PC-9 (cell line): ENCODE results near the gene ELP4. TPM values are rescaled to one million over a fixed set of nuclear protein-coding genes. Genes with fewer than 3 reads are reported as not detected.

Source experiments
- BruUV-seq: library from RNA; stranded (reverse); fragments of 400-500 nt; replicated peaks from 2 replicates; lab custom pipeline; 2021; lab: Mats Ljungman, UMichigan
- CTCF ChIA-PET: fragments of 300-600 bp; sonication (Branson Sonifier 250); formaldehyde crosslinking; loops from one replicate; lab custom pipeline; 2022; ENCODE audit warnings: antibody characterized with exemption; lab: Charles Lee
- POLR2A ChIA-PET: fragments of 300-600 bp; sonication (Branson Sonifier 250); formaldehyde crosslinking; loops from one replicate; lab custom pipeline; 2022; ENCODE audit warnings: antibody characterized with exemption; ENCODE audit not compliant: unreplicated experiment; lab: Charles Lee
- DNase-seq, 2 experiments: peaks; one replicate each; pipeline versions ENCODE4 v3.0.0 to v3.0.0-alpha.2; 2015 to 2022; ENCODE audit warnings: mixed read lengths in 1 of 2
- H2AFZ ChIP-seq: fragments of 200-600 bp; sonication (generic); 2 replicates; pipeline ENCODE4 v1.8.1; 2017; ENCODE audit warnings: antibody characterized with exemption
- H3F3A ChIP-seq: fragments of 200-600 bp; sonication (generic); 2 replicates; pipeline ENCODE4 v1.8.1; 2017; ENCODE audit warnings: antibody characterized with exemption, mild to moderate bottlenecking, low read depth; ENCODE audit not compliant: insufficient read depth
- H3K27ac ChIP-seq: fragments of 200-600 bp; sonication (generic); 2 replicates; pipeline ENCODE4 v1.6.1; 2016; ENCODE audit warnings: mixed run types
- H3K27me3 ChIP-seq: fragments of 200-600 bp; sonication (generic); 2 replicates; pipeline ENCODE4 v1.6.1; 2016; ENCODE audit warnings: low read depth, mixed run types; ENCODE audit not compliant: insufficient read depth
- H3K36me3 ChIP-seq: fragments of 200-600 bp; sonication (generic); 2 replicates; pipeline ENCODE4 v1.6.1; 2016; ENCODE audit warnings: low read depth, mixed run types
- H3K4me1 ChIP-seq: fragments of 200-600 bp; sonication (generic); replicated peaks from 2 replicates; pipeline ENCODE4 v1.6.1; 2016; ENCODE audit warnings: mixed run types; ENCODE audit not compliant: insufficient read depth
- H3K4me2 ChIP-seq: fragments of 200-600 bp; sonication (generic); 2 replicates; pipeline ENCODE4 v1.6.1; 2017; ENCODE audit warnings: mixed run types
- H3K4me3 ChIP-seq: fragments of 200-600 bp; sonication (generic); 2 replicates; pipeline ENCODE4 v1.6.1; 2016; ENCODE audit warnings: mixed run types
- H3K79me2 ChIP-seq: fragments of 200-600 bp; sonication (generic); 2 replicates; pipeline ENCODE4 v1.6.1; 2017; ENCODE audit warnings: low read depth, mixed run types
- H3K9me2 ChIP-seq: fragments of 200-600 bp; sonication (generic); 2 replicates; pipeline ENCODE4 v1.8.1; 2017; ENCODE audit warnings: mild to moderate bottlenecking; ENCODE audit not compliant: insufficient read depth
- H3K9me3 ChIP-seq: fragments of 200-600 bp; sonication (generic); 2 replicates; pipeline ENCODE4 v1.8.1; 2016; ENCODE audit warnings: low read depth; ENCODE audit not compliant: insufficient read depth
- H4K20me1 ChIP-seq: fragments of 200-600 bp; sonication (generic); 2 replicates; pipeline ENCODE4 v1.8.1; 2017; ENCODE audit not compliant: insufficient read depth
- CTCF ChIP-seq: fragments of 200-600 bp; sonication (generic); conservative IDR thresholded peaks from 2 replicates; pipeline ENCODE4 v1.6.1; 2017; ENCODE audit warnings: mixed run types, antibody characterized with exemption, mild to moderate bottlenecking, moderate library complexity
- EZH2 ChIP-seq: fragments of 200-600 bp; sonication (generic); IDR thresholded peaks from 2 replicates; pipeline ENCODE4 v1.8.0; 2017; ENCODE audit warnings: antibody characterized with exemption, low read depth
- intact Hi-C: fragments of 100-400 bp; cut with micrococcal nuclease; formaldehyde crosslinking; loops from one replicate; pipeline ENCODE4 v1.10.0; 2022; ENCODE audit not compliant: unreplicated experiment
- total RNA-seq: library from RNA; stranded (reverse); gene quantifications from 2 replicates; pipeline ENCODE4 v1.2.3, GENCODE V29; 2021

ELP4 gene
- total RNA-seq, 1 experiment from 2014 or later = 20.5 TPM

- BruUV-seq = no TSS peak
- Histone ChIP-seq H3K27ac (no peak overlapping the region), H4K20me1 (no peaks in the 10 kb centered on the region), H2AFZ (no peak overlapping the region), H3K27me3 (no peaks in the 10 kb centered on the region), H3F3A (peaks cover 9% of the 10 kb centered on the region; the same call in 1 of the 2 replicates), H3K4me1 (peaks cover 16% of the 10 kb centered on the region), H3K9me2 (no peaks in the 10 kb centered on the region), H3K36me3 (no peaks in the 10 kb centered on the region), H3K4me2 (no peak overlapping the region), H3K4me3 (no peak overlapping the region), H3K9me3 (no peaks in the 10 kb centered on the region), H3K79me2 (no peaks in the 10 kb centered on the region)
- intact Hi-C loops = no loop called here
- ChIA-PET CTCF (no interaction called here), POLR2A (no interaction called here)
- no peak for DNase-seq
- TF ChIP-seq CTCF (no peak), EZH2 (no peak)
Observed at GRCh38 chr11:31816468-31817053, 307.0 kb downstream of the ELP4 start.

GRCh38 chr11:31817054-31817620 is 307.6 kb downstream of the ELP4 start:
- DNase-seq = no peak
- H3K27me3 ChIP-seq = no peaks in the 10 kb centered on the region
- H4K20me1 ChIP-seq = no peaks in the 10 kb centered on the region
- no peaks in the 10 kb centered on the region for H3K9me2 ChIP-seq
- no peaks in the 10 kb centered on the region for H3K36me3 ChIP-seq
- CTCF ChIA-PET = no interaction called here
- peaks cover 6% of the 10 kb centered on the region; the same call in 1 of the 2 replicates for H3F3A ChIP-seq
- no peak overlapping the region for H3K4me2 ChIP-seq
- POLR2A ChIA-PET = no interaction called here
- no peak overlapping the region for H2AFZ ChIP-seq
- no peak overlapping the region for H3K27ac ChIP-seq
- H3K4me3 ChIP-seq = no peak overlapping the region
- intact Hi-C loops = no loop called here
- H3K79me2 ChIP-seq = no peaks in the 10 kb centered on the region
- BruUV-seq = no TSS peak
- peaks cover 13% of the 10 kb centered on the region for H3K4me1 ChIP-seq
- TF ChIP-seq CTCF = no peak
- no peak for TF ChIP-seq EZH2
- H3K9me3 ChIP-seq = no peaks in the 10 kb centered on the region

- H3K36me3 ChIP-seq = no peaks in the 10 kb centered on the region
- H2AFZ ChIP-seq = no peak overlapping the region
- POLR2A ChIA-PET = no interaction called here
- H3K9me2 ChIP-seq = no peaks in the 10 kb centered on the region
- H3K4me3 ChIP-seq = no peak overlapping the region
- no TSS peak for BruUV-seq
- no peak overlapping the region for H3K27ac ChIP-seq
- CTCF ChIA-PET = no interaction called here
- H3K4me1 ChIP-seq = peaks cover 7% of the 10 kb centered on the region
- H3K79me2 ChIP-seq = no peaks in the 10 kb centered on the region
- H3K27me3 ChIP-seq = no peaks in the 10 kb centered on the region
- H3F3A ChIP-seq = no peaks in the 10 kb centered on the region
- no peak for TF ChIP-seq CTCF
- no peak for TF ChIP-seq EZH2
- H3K9me3 ChIP-seq = no peaks in the 10 kb centered on the region
- intact Hi-C loops = no loop called here
- H3K4me2 ChIP-seq = no peak overlapping the region
- DNase-seq = no peak
- no peaks in the 10 kb centered on the region for H4K20me1 ChIP-seq
Observed at GRCh38 chr11:31817621-31818424, 308.3 kb downstream of the ELP4 start.
